Measurements from ENCODE around the gene CES2. TPM values are rescaled to one million over a fixed set of nuclear protein-coding genes. Genes with fewer than 3 reads are reported as not detected.

Gene CES2
- total and polyA plus RNA-seq, 2 donors (not counting 3 experiments of a cell fraction or from before 2014, with no cell fraction given): 19.1 to 28.8 TPM

DNA sequence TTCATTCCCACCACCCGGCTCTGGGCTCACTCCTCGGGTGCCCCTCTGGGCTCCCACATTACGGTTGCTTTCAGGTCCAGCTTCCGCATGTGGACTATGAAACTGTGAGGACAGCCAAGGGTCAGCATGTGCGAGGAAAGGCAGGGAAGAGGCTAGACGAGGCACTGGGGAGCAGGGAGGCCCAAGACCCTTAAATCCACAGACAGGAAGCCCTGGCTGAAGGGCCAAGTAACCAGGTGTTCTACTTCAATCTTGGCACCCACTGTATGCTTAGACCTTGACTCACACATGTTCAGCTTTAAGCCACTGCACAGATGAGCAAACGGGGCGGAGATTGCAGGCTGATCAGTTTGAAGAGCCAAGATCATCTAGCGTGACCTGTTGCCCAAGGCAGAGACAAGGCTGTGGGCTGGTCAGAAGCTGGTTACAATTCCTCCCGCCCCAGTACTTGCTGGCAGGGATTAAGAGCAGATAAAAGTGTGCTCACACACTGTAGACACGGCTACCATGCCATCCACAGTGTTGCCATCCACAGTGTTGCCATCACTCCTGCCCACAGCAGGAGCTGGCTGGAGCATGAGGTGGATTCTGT lies 53.0 kb downstream of the CES2 start, which contains the start of gene CES4A:
TSS of gene CES4A (plus strand) at position 393 of the 592 bp plus-strand sequence. CDS start at position 577, 184 bp downstream.
- Histone ChIP-seq H3K4me3 (replicated peaks in 1 of 3; ENCODE audit: insufficient read depth in 1 of 3, low read depth in 1 of 3, low read length in 3 of 3) (no peak within 1 kb of the TSS), H3K9ac (replicated peaks; ENCODE audit: extremely low read depth, insufficient read depth, low read length) (no peak within 1 kb of the TSS), H3K4me1 (ENCODE audit: control insufficient read depth, extremely low read depth, insufficient read depth, low read length) (no peaks in the 10 kb centered on the region), H3K9me1 (replicated peaks; ENCODE audit: control insufficient read depth, extremely low read depth, insufficient read depth, low read length) (no peaks in the 10 kb centered on the region), H3K27ac (ENCODE audit: insufficient read depth, low read depth, low read length) (no peak within 1 kb of the TSS), H4K20me1 (replicated peaks; ENCODE audit: control insufficient read depth, extremely low read depth, insufficient read depth, low read length) (no peaks in the 10 kb centered on the region), H3K27me3 (ENCODE audit: control insufficient read depth in 2 of 2, insufficient read depth in 2 of 2, low read length in 2 of 2) (no peaks in the 10 kb centered on the region), H3K79me2 (ENCODE audit: control insufficient read depth, insufficient read depth, low read length) (no peaks in the 10 kb centered on the region), H3K36me3 (ENCODE audit: control insufficient read depth in 2 of 2, extremely low read depth in 1 of 2, insufficient read depth in 2 of 2, low read length in 2 of 2) (no peaks in the 10 kb centered on the region), H2AFZ (ENCODE audit: low read depth, low read length) (no peak within 1 kb of the TSS), H3K9me3 (replicated peaks; ENCODE audit: control insufficient read depth, insufficient read depth, low read length) (no peaks in the 10 kb centered on the region), H3K4me2 (ENCODE audit: insufficient read depth, low read length) (no peak within 1 kb of the TSS)
- dilution Hi-C loops (cut with MboI; ENCODE audit: extremely low pct_ligation_motif_present, low sequenced_read_pairs): no loop called here
- FAIRE-seq (no peak), DNase-seq (ENCODE audit: low read depth, low spot score) (no peak)
- ChIA-PET POLR2A (no interaction called here), CTCF (interaction anchor here (1.2 to 1.5 kb wide), 2 partner anchors 30 to 167 kb away, joined by 4 to 5 read pairs; no protein-coding TSS in a partner anchor)
- no TSS peak for BruUV-seq (replicated peaks)
- no peak for TF ChIP-seq FOS (IDR thresholded peaks at IDR 0.05; ENCODE audit: borderline replicate concordance, insufficient read depth, low read length)
- TF ChIP-seq, protein P1, sequence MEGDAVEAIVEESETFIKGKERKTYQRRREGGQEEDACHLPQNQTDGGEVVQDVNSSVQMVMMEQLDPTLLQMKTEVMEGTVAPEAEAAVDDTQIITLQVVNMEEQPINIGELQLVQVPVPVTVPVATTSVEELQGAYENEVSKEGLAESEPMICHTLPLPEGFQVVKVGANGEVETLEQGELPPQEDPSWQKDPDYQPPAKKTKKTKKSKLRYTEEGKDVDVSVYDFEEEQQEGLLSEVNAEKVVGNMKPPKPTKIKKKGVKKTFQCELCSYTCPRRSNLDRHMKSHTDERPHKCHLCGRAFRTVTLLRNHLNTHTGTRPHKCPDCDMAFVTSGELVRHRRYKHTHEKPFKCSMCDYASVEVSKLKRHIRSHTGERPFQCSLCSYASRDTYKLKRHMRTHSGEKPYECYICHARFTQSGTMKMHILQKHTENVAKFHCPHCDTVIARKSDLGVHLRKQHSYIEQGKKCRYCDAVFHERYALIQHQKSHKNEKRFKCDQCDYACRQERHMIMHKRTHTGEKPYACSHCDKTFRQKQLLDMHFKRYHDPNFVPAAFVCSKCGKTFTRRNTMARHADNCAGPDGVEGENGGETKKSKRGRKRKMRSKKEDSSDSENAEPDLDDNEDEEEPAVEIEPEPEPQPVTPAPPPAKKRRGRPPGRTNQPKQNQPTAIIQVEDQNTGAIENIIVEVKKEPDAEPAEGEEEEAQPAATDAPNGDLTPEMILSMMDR (IDR thresholded peaks at IDR 0.05; ENCODE audit: extremely low read depth in 1 of 2, insufficient read depth in 1 of 2, low read depth in 1 of 2, low read length in 2 of 2): no peak
- no peak for TF ChIP-seq MYC (IDR thresholded peaks at IDR 0.05; ENCODE audit: low read depth, low read length)
- no peak for TF ChIP-seq EZH2 (IDR thresholded peaks at IDR 0.05; ENCODE audit: borderline replicate concordance, low read depth, low read length, severe bottlenecking)
- no peak for TF ChIP-seq JUN (IDR thresholded peaks at IDR 0.05; ENCODE audit: borderline replicate concordance, insufficient read depth, insufficient read length, low read depth)
- TF ChIP-seq, protein P2, sequence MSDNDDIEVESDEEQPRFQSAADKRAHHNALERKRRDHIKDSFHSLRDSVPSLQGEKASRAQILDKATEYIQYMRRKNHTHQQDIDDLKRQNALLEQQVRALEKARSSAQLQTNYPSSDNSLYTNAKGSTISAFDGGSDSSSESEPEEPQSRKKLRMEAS (IDR thresholded peaks at IDR 0.05; ENCODE audit: insufficient read depth, insufficient read length): no peak
- no peak for TF ChIP-seq POLR2A (IDR thresholded peaks at IDR 0.05; ENCODE audit: low read depth, low read length)
- no peak for TF ChIP-seq GATA2 (IDR thresholded peaks at IDR 0.05; ENCODE audit: insufficient read depth, insufficient read length, low read depth, low read length)
- no peak for TF ChIP-seq POLR2AphosphoS5 (IDR thresholded peaks at IDR 0.05; ENCODE audit: insufficient read depth, low read depth, low read length)
- intact Hi-C loops (cut with micrococcal nuclease): no loop called here

Measured in endothelial cell of umbilical vein (primary cell).